Neuron (in vitro differentiated cells): ENCODE measurements around the gene CNTN5.

Source experiments
- H2AFZ ChIP-seq: one replicate; pipeline ENCODE4 v1.6.1; 2013; ENCODE audit warnings: low read depth, mild to moderate bottlenecking, inconsistent platforms, low read length, moderate library complexity
- H3K27me3 ChIP-seq: one replicate; pipeline ENCODE4 v1.6.1; 2013; ENCODE audit warnings: low read length; ENCODE audit not compliant: insufficient read depth
- H3K36me3 ChIP-seq: one replicate; pipeline ENCODE4 v1.6.1; 2013; ENCODE audit warnings: low read length; ENCODE audit not compliant: insufficient read depth
- H3K4me1 ChIP-seq: one replicate; pipeline ENCODE4 v1.6.1; 2013; ENCODE audit warnings: low read length; ENCODE audit not compliant: insufficient read depth
- H3K4me3 ChIP-seq: 2 replicates; pipeline ENCODE4 v1.5.1; 2013; ENCODE audit warnings: mild to moderate bottlenecking, low read length, moderate library complexity
- H3K9me3 ChIP-seq: one replicate; pipeline ENCODE4 v1.6.1; 2013; ENCODE audit warnings: low read length

CNTN5 gene

DNA sequence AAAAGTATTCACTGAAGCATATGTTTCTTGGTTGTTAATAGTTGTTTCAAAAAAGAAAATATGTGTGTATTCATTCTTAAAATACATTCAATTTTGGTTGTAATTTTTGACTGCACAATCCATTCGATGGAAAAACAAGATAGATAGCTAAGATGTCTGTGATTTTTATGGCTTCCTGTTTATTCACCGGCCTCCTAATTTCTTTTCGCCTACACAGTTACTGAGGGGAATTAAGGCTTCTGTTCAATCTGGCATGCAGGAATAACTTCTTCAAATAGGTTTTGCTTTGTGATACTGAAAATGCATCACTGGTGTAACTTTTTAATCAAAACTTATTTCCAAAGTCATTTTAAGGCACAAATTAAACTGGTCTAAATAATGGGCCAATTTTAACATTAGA is 1375.5 kb downstream of the CNTN5 start:
- no peak overlapping the region for H2AFZ ChIP-seq
- H3K27me3 ChIP-seq, result no peaks in the 10 kb centered on the region
- H3K4me1 ChIP-seq, result no peaks in the 10 kb centered on the region
- H3K36me3 ChIP-seq, result no peaks in the 10 kb centered on the region
- no peak overlapping the region for H3K4me3 ChIP-seq
- H3K9me3 ChIP-seq, result no peaks in the 10 kb centered on the region

- H3K36me3 ChIP-seq, result no peaks in the 10 kb centered on the region
- no peaks in the 10 kb centered on the region for H3K4me1 ChIP-seq
- no peaks in the 10 kb centered on the region for H3K27me3 ChIP-seq
- no peak overlapping the region for H2AFZ ChIP-seq
- H3K4me3 ChIP-seq, result no peak overlapping the region
- H3K9me3 ChIP-seq, result no peaks in the 10 kb centered on the region
Observed at GRCh38 chr11:100397401-100397800, 1376.7 kb downstream of the CNTN5 start.

DNA sequence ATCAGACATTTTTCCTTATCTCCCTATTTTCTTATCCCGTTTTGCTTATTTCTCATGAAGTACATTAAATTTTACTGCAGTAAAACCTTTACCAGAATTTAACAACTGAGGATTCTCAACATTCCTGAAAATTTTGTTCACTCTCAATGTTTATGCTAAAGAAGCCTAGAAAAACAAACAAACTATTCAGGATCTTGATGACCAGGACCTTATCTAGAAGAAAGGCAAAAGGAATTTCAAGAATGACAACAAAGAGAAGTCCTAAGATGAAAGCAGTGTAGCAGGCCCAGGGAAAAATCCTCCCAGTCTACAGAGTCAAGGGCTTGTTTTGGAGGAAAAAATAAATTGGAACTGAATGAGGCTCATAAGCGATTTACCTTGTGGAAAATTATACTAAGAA is 1383.1 kb downstream of the CNTN5 start:
- Histone ChIP-seq H2AFZ (no peak overlapping the region), H3K4me3 (no peak overlapping the region), H3K4me1 (no peaks in the 10 kb centered on the region), H3K9me3 (peaks cover 2% of the 10 kb centered on the region), H3K36me3 (no peaks in the 10 kb centered on the region), H3K27me3 (no peaks in the 10 kb centered on the region)

DNA sequence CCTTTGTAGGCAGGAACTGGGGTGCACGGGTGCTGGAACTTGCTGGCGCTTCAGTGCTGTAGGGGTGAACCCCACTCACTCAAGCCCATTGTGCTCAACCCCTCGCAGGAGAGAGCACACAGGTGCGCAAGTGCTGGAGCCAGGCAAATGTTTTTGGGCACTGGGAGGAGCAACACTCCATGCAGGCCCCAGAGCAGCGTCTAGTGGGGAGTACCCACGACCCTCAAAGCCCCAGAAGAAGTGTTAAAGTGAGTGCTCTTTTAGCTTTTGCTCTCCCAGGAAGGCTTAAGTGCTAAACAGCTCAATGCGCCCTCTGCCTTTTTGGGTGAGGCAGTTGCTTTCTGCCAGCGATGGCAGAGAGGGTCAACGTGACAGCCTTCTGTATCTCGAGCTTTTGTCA is 1384.2 kb downstream of the CNTN5 start:
- H2AFZ ChIP-seq, result no peak overlapping the region
- H3K27me3 ChIP-seq, result no peaks in the 10 kb centered on the region
- peaks cover 2% of the 10 kb centered on the region for H3K9me3 ChIP-seq
- H3K4me3 ChIP-seq, result no peak overlapping the region
- no peaks in the 10 kb centered on the region for H3K4me1 ChIP-seq
- no peaks in the 10 kb centered on the region for H3K36me3 ChIP-seq
